OCI-M2 (cell line): ENCODE measurements around the gene TMEM18.
"Not testable (repeated sequence)": the region's sequence is repeated elsewhere in the genome, so short reads cannot be mapped to it uniquely, and the experiment has no call there.

Experiments
- DNase-seq: peaks from one replicate; lab custom pipeline; 2025; ENCODE audit not compliant: unreplicated experiment; lab: John Stamatoyannopoulos, UW

Gene TMEM18

GRCh38 chr2:677056-677958 is at the start of gene TMEM18:
Gene TMEM18, minus strand, starts transcription at chr2:677406. Its CDS starts 61 bp downstream, at chr2:677345.
- peak; percentile 47 for DNase-seq

- no peak for DNase-seq
These were observed 49.0 kb upstream of the TMEM18 start for GRCh38 chr2:726169-726568.

- no peak for DNase-seq
These were observed 48.3 kb upstream of the TMEM18 start for GRCh38 chr2:725468-725867.

GRCh38 chr2:723761-724160 is 46.6 kb upstream of the TMEM18 start:
- no peak for DNase-seq

- DNase-seq: no peak
These were observed 43.6 kb upstream of the TMEM18 start for GRCh38 chr2:720842-721241.

- DNase-seq: no peak
These were observed 42.5 kb upstream of the TMEM18 start for GRCh38 chr2:719734-720133.

GRCh38 chr2:719191-719590 is 42.0 kb upstream of the TMEM18 start:
- DNase-seq: no peak

GRCh38 chr2:717661-718060 is 40.5 kb upstream of the TMEM18 start:
- DNase-seq: no peak

- DNase-seq: no peak
These were observed 38.8 kb upstream of the TMEM18 start for GRCh38 chr2:715854-716560.

- DNase-seq: no peak
These were observed 37.8 kb upstream of the TMEM18 start for GRCh38 chr2:715038-715437.

- DNase-seq: no peak
These were observed 37.0 kb upstream of the TMEM18 start for GRCh38 chr2:714005-714741.

- DNase-seq: no peak
These were observed 33.9 kb upstream of the TMEM18 start for GRCh38 chr2:710867-711665.

- no peak for DNase-seq
These were observed 32.0 kb upstream of the TMEM18 start for GRCh38 chr2:709138-709765.

- DNase-seq: no peak
These were observed 31.5 kb upstream of the TMEM18 start for GRCh38 chr2:708667-709066.

GRCh38 chr2:705971-706511 is 28.8 kb upstream of the TMEM18 start:
- DNase-seq: no peak

- not testable (repeated sequence) for DNase-seq
These were observed 25.6 kb upstream of the TMEM18 start for GRCh38 chr2:702765-703164.

- no peak for DNase-seq
These were observed 19.9 kb upstream of the TMEM18 start for GRCh38 chr2:696999-697627.

- DNase-seq: no peak
These were observed 19.3 kb upstream of the TMEM18 start for GRCh38 chr2:696463-696862.

GRCh38 chr2:694906-695510 is 17.8 kb upstream of the TMEM18 start:
- no peak for DNase-seq
